H1 (cell line): Measurements from ENCODE around the gene AGPS. TPM values are rescaled to one million over a fixed set of nuclear protein-coding genes. Genes with fewer than 3 reads are reported as not detected.

Source experiments
- CTCF ChIA-PET: fragments of 300-600 bp; sonication (Branson Sonifier 250); formaldehyde crosslinking; loops from one replicate; lab custom pipeline; 2021; ENCODE audit not compliant: partially characterized antibody; lab: Charles Lee
- POLR2A ChIA-PET: fragments of 300-600 bp; sonication (Branson Sonifier 250); formaldehyde crosslinking; loops from one replicate; lab custom pipeline; 2021; ENCODE audit warnings: inconsistent platforms; ENCODE audit not compliant: partially characterized antibody; lab: Charles Lee
- DNase-seq, 2 experiments: peaks; one replicate each; pipeline versions ENCODE4 v3.0.0 to v3.0.0-alpha.2; 2010 to 2022; ENCODE audit warnings: low spot score in 2 of 2, low read depth in 1 of 2, mixed read lengths in 1 of 2
- FAIRE-seq: peaks from 2 replicates; lab custom pipeline; 2011; peaks lifted over from hg19 to GRCh38; lab: Jason Lieb, UNC
- H2AFZ ChIP-seq: 2 replicates; pipeline ENCODE4 v1.8.1; 2012; ENCODE audit warnings: low read length, inconsistent platforms
- H2AK5ac ChIP-seq: 2 replicates; pipeline ENCODE4 v1.6.1; 2013; ENCODE audit warnings: low read depth, low read length
- H2BK120ac ChIP-seq: replicated peaks from 2 replicates; pipeline ENCODE3; 2013; ENCODE audit warnings: low read depth, low read length, inconsistent platforms
- H2BK12ac ChIP-seq: 2 replicates; pipeline ENCODE4 v1.6.1; 2013; ENCODE audit warnings: low read depth, low read length
- H2BK15ac ChIP-seq: 2 replicates; pipeline ENCODE4 v1.6.1; 2013; ENCODE audit warnings: low read length
- H2BK20ac ChIP-seq: 2 replicates; pipeline ENCODE4 v1.6.1; 2013; ENCODE audit warnings: low read length
- H2BK5ac ChIP-seq: 2 replicates; pipeline ENCODE4 v1.6.1; 2013; ENCODE audit warnings: low read depth, low read length
- H3K14ac ChIP-seq: 2 replicates; pipeline ENCODE4 v1.6.1; 2013; ENCODE audit warnings: inconsistent platforms; ENCODE audit not compliant: insufficient read length
- H3K18ac ChIP-seq: 2 replicates; pipeline ENCODE4 v1.6.1; 2013; ENCODE audit warnings: low read length; ENCODE audit errors: extremely low read depth
- H3K23ac ChIP-seq: 2 replicates; pipeline ENCODE4 v1.6.1; 2013; ENCODE audit warnings: inconsistent platforms; ENCODE audit not compliant: insufficient read length
- H3K23me2 ChIP-seq: 2 replicates; pipeline ENCODE4 v1.6.1; 2013; ENCODE audit warnings: low read depth, low read length
- H3K27ac ChIP-seq: 2 replicates; pipeline ENCODE4 v1.6.1; 2011; ENCODE audit warnings: low read depth, low read length, inconsistent platforms
- H3K27me3 ChIP-seq, 4 experiments: replicated peaks in 1 of 4; 1 replicate in 1 of 4; 2 replicates in 3 of 4; pipeline versions ENCODE4 v1.6.1 to v1.8.1; 2011 to 2013; ENCODE audit warnings: low read length in 3 of 4, mild to moderate bottlenecking in 3 of 4, inconsistent platforms in 2 of 4, mixed read lengths in 2 of 4, moderate library complexity in 1 of 4; ENCODE audit not compliant: control insufficient read depth in 3 of 4, insufficient read depth in 3 of 4; ENCODE audit errors: extremely low read depth in 1 of 4
- H3K36me3 ChIP-seq, 4 experiments: 2 replicates each; pipeline versions ENCODE4 v1.6.1 to v1.8.1; 2011 to 2013; ENCODE audit warnings: mild to moderate bottlenecking in 4 of 4, low read length in 3 of 4, moderate library complexity in 2 of 4, control low read depth in 1 of 4, inconsistent platforms in 1 of 4; ENCODE audit not compliant: insufficient read depth in 4 of 4, control insufficient read depth in 2 of 4
- H3K4ac ChIP-seq: replicated peaks from 2 replicates; pipeline ENCODE3; 2013; ENCODE audit warnings: low read length, low read depth, mixed read lengths, inconsistent platforms; ENCODE audit not compliant: insufficient read length
- H3K4me1 ChIP-seq, 4 experiments: replicated peaks in 1 of 4; 1 replicate in 1 of 4; 2 replicates in 3 of 4; pipeline versions ENCODE4 v1.6.1 to v1.8.1; 2011 to 2013; ENCODE audit warnings: low read length in 3 of 4, inconsistent platforms in 2 of 4, mixed read lengths in 1 of 4; ENCODE audit not compliant: insufficient read depth in 4 of 4, control insufficient read depth in 3 of 4
- H3K4me2 ChIP-seq, 2 experiments: 2 replicates each; pipeline versions ENCODE4 v1.6.1 to v1.8.1; 2011 to 2013; ENCODE audit warnings: low read depth in 2 of 2, low read length in 2 of 2, control low read depth in 1 of 2, inconsistent platforms in 1 of 2, mild to moderate bottlenecking in 1 of 2; ENCODE audit not compliant: insufficient read depth in 1 of 2
- H3K4me3 ChIP-seq, 4 experiments: fragments of 200-600, 300-600 bp in 1 of 4; sonication (generic), shearing (Covaris generic), sonication (Bioruptor Twin) in 1 of 4; 2 replicates each; pipeline versions ENCODE4 v1.5.1 to v1.8.1; 2011 to 2016; ENCODE audit warnings: low read length in 4 of 4, low read depth in 3 of 4, control low read depth in 2 of 4, inconsistent platforms in 2 of 4, mild to moderate bottlenecking in 2 of 4, mixed read lengths in 1 of 4, moderate library complexity in 1 of 4; ENCODE audit not compliant: insufficient read depth in 2 of 4; ENCODE audit errors: extremely low read depth in 1 of 4
- H3K56ac ChIP-seq: replicated peaks from 2 replicates; pipeline ENCODE3; 2013; ENCODE audit warnings: low read depth, mild to moderate bottlenecking, mixed read lengths, low read length, inconsistent platforms; ENCODE audit not compliant: insufficient read length
- H3K79me1 ChIP-seq: 2 replicates; pipeline ENCODE4 v1.6.1; 2013; ENCODE audit warnings: low read depth, low read length, control low read depth
- H3K79me2 ChIP-seq, 2 experiments: 2 replicates each; pipeline versions ENCODE4 v1.6.1 to v1.8.1; 2012 to 2013; ENCODE audit warnings: low read length in 2 of 2, mild to moderate bottlenecking in 2 of 2, inconsistent platforms in 1 of 2; ENCODE audit not compliant: insufficient read depth in 2 of 2, control insufficient read depth in 1 of 2
- H3K9ac ChIP-seq, 4 experiments: replicated peaks in 1 of 4; 1 replicate in 1 of 4; 2 replicates in 3 of 4; pipeline versions ENCODE4 v1.6.1 to v1.8.1; 2011 to 2013; ENCODE audit warnings: low read depth in 3 of 4, low read length in 3 of 4, control low read depth in 2 of 4, mild to moderate bottlenecking in 2 of 4, moderate library complexity in 2 of 4, inconsistent platforms in 1 of 4; ENCODE audit errors: extremely low read depth in 1 of 4
- H3K9me3 ChIP-seq, 2 experiments: 2 replicates each; pipeline versions ENCODE4 v1.6.1 to v1.8.1; 2012 to 2013; ENCODE audit warnings: mild to moderate bottlenecking in 2 of 2, moderate library complexity in 2 of 2, control low read depth in 1 of 2, inconsistent platforms in 1 of 2, low read depth in 1 of 2, low read length in 1 of 2, mixed read lengths in 1 of 2; ENCODE audit not compliant: insufficient read depth in 2 of 2
- H4K20me1 ChIP-seq, 2 experiments: replicated peaks in 1 of 2; 2 replicates each; pipeline versions ENCODE3 to v1.8.1; 2011 to 2013; ENCODE audit warnings: inconsistent platforms in 2 of 2, low read length in 2 of 2, mild to moderate bottlenecking in 1 of 2; ENCODE audit not compliant: insufficient read depth in 2 of 2, control insufficient read depth in 1 of 2
- H4K5ac ChIP-seq: 2 replicates; pipeline ENCODE4 v1.6.1; 2013; ENCODE audit warnings: low read length, low read depth, mixed read lengths, inconsistent platforms; ENCODE audit not compliant: insufficient read length
- H4K8ac ChIP-seq: 2 replicates; pipeline ENCODE4 v1.8.0; 2013; ENCODE audit warnings: mild to moderate bottlenecking, moderate library complexity, low read length, inconsistent platforms; ENCODE audit not compliant: insufficient read depth; ENCODE audit errors: extremely low read depth
- H4K91ac ChIP-seq: replicated peaks from 2 replicates; pipeline ENCODE3; 2013; ENCODE audit warnings: low read length, mixed read lengths, inconsistent platforms; ENCODE audit not compliant: insufficient read length
- CBX5 ChIP-seq: fragments of 300-800, 300-1000 bp; sonication (generic); IDR thresholded peaks from 2 replicates; pipeline ENCODE4 v1.7.1; 2016; ENCODE audit warnings: antibody characterized with exemption, low read length, low read depth
- CHD2 ChIP-seq: IDR thresholded peaks from 2 replicates; pipeline ENCODE4 v1.6.1; 2012; ENCODE audit warnings: low read length, improper control_type of control experiment
- CTBP2 ChIP-seq: IDR thresholded peaks from 2 replicates; pipeline ENCODE4 v1.7.0; 2011; ENCODE audit warnings: borderline replicate concordance, mild to moderate bottlenecking, moderate library complexity, mixed read lengths, low read length; ENCODE audit not compliant: insufficient read depth, insufficient read length
- EZH2 ChIP-seq: fragments of 200-600 bp; sonication (generic); IDR thresholded peaks from 2 replicates; pipeline ENCODE4 v1.7.1; 2012; ENCODE audit warnings: low read depth, mild to moderate bottlenecking, moderate library complexity, low read length, inconsistent platforms; ENCODE audit not compliant: severe bottlenecking
- RBBP5 ChIP-seq: IDR thresholded peaks from 2 replicates; pipeline ENCODE4 v1.7.1; 2012; ENCODE audit warnings: low read depth, mild to moderate bottlenecking, inconsistent platforms, low read length, moderate library complexity, borderline replicate concordance
- SAP30 ChIP-seq: fragments of 300-600 bp; sonication (generic); IDR thresholded peaks from 2 replicates; pipeline ENCODE4 v1.7.1; 2012; ENCODE audit warnings: low read length, moderate library complexity, mild to moderate bottlenecking, inconsistent platforms; ENCODE audit not compliant: insufficient read depth, insufficient replicate concordance
- WGBS, 2 experiments: shearing (Covaris generic) in 1 of 2; methylation state at CpG; one replicate each; pipeline versions ENCODE4 v1.1.6 to v1.1.7; 2013 to 2015; ENCODE audit warnings: low lambda C conversion rate in 2 of 2, mixed read lengths in 2 of 2, inconsistent platforms in 1 of 2, low coverage in 1 of 2, missing lambda C conversion rate in 1 of 2; ENCODE audit not compliant: insufficient replicate concordance in 2 of 2, insufficient coverage in 1 of 2, insufficient read length in 1 of 2; ENCODE audit errors: extremely low coverage in 1 of 2, missing lambda C conversion rate in 1 of 2; 5-methylcytosine and 5-hydroxymethylcytosine counted together
- polyA plus RNA-seq, 7 experiments: library from polyadenylated mRNA; depleted of rRNA in 3 of 7; stranded (reverse) in 5 of 7; unstranded in 2 of 7; fragments of >200 nt in 5 of 7; fragments of 200-250 nt in 2 of 7; gene quantifications; 1 replicate in 5 of 7; 2 replicates in 1 of 7; 4 replicates in 1 of 7; pipeline versions ENCODE4 v1.2.1 to v1.2.3, GENCODE V29; 2011 to 2013; ENCODE audit warnings: missing spikeins in 2 of 7, mixed read lengths in 2 of 7
- total RNA-seq: library from RNA; stranded (reverse); fragmentation: NEBNext Ultra II Directional; extraction: Animal tissue kit (Norgen Biotek cat#: 25700); gene quantifications from 2 replicates; pipeline ENCODE4 v1.2.1, GENCODE V29; 2021
- TF ChIP-seq, protein P1 (sequence below): IDR thresholded peaks from 2 replicates; pipeline ENCODE4 v1.6.1; 2012; ENCODE audit warnings: low read length, inconsistent platforms
- TF ChIP-seq, protein P2 (sequence below), 3 experiments: IDR thresholded peaks; 1 replicate in 2 of 3; 2 replicates in 1 of 3; pipeline versions ENCODE4 v1.5.1 to v1.6.1; 2011; ENCODE audit warnings: low read length in 3 of 3, mild to moderate bottlenecking in 3 of 3, inconsistent platforms in 2 of 3, low read depth in 1 of 3, moderate library complexity in 1 of 3; ENCODE audit not compliant: insufficient read depth in 1 of 3; ENCODE audit errors: control extremely low read depth in 1 of 3

Gene AGPS
- total and polyA plus RNA-seq, 2 of the 8 experiments (the other 6 are each of a cell fraction or from before 2014, with no cell fraction given): 7.3 to 57.8 TPM

DNA sequence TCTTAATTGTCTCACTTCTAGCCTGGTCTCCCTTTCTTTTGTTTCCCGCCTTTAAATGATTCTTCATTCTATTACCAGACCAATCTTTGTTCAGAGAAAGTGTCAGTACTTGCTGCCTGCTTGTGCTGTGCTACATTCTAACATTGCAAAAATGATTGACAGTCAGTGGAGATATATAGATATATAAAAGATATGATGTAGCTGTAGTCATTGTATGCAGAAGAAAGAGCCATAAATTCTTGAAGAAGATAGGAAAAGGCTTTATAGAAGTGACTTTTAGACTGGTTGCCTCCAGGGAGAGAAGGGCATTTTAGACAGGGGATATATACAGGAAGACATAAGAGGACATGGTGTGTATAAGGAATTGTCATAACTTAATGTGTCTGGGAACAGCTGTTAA, 13.6 kb downstream of the AGPS start:
- no peak overlapping the region for H2AFZ ChIP-seq
- ChIA-PET POLR2A (no interaction called here), CTCF (interaction anchor here (0.9 to 3.9 kb wide), 5 partner anchors 9 to 72 kb away, joined by 3 to 13 read pairs (median 4); no protein-coding TSS in a partner anchor)
- H3K23me2 ChIP-seq: no peaks in the 10 kb centered on the region; the same call in 1 of the 2 replicates
- DNase-seq (no peak), FAIRE-seq (no peak)
- H4K5ac ChIP-seq: no peak overlapping the region
- H3K9me3 ChIP-seq: no peaks in the 10 kb centered on the region
- no peaks in the 10 kb centered on the region for H3K27me3 ChIP-seq
- no peaks in the 10 kb centered on the region for H3K4me1 ChIP-seq
- H2BK15ac ChIP-seq: no peak overlapping the region
- H3K9ac ChIP-seq: no peak overlapping the region
- no peak overlapping the region for H3K4ac ChIP-seq
- H2BK120ac ChIP-seq: no peak overlapping the region
- H4K20me1 ChIP-seq: peaks cover 0 to 3% of the 10 kb centered on the region in 2 experiments
- H4K91ac ChIP-seq: no peak overlapping the region
- H3K79me1 ChIP-seq: no peaks in the 10 kb centered on the region
- no peak overlapping the region for H2BK20ac ChIP-seq
- no peak overlapping the region for H2BK5ac ChIP-seq
- no peak overlapping the region for H3K4me3 ChIP-seq
- H3K79me2 ChIP-seq: peaks cover 0 to 83% of the 10 kb centered on the region in 2 experiments
- H3K14ac ChIP-seq: no peak overlapping the region
- H2AK5ac ChIP-seq: no peak overlapping the region
- 84% methylated on average over 1 of the region's 1 CpG; no CpG with 5 or more reads in 1 of the 2 experiments for WGBS, 2 experiments
- H3K36me3 ChIP-seq: no peaks in the 10 kb centered on the region
- no peak overlapping the region for H3K27ac ChIP-seq
- no peak overlapping the region for H3K56ac ChIP-seq
- no peak overlapping the region for H4K8ac ChIP-seq
- H2BK12ac ChIP-seq: no peak overlapping the region
- H3K23ac ChIP-seq: no peak overlapping the region
- no peak overlapping the region for H3K18ac ChIP-seq
- H3K4me2 ChIP-seq: no peak overlapping the region
- TF ChIP-seq CHD2 (no peak), CTBP2 (no peak), EZH2 (no peak), RBBP5 (no peak), SAP30 (no peak), CBX5 (no peak)
- TF ChIP-seq, protein P1, sequence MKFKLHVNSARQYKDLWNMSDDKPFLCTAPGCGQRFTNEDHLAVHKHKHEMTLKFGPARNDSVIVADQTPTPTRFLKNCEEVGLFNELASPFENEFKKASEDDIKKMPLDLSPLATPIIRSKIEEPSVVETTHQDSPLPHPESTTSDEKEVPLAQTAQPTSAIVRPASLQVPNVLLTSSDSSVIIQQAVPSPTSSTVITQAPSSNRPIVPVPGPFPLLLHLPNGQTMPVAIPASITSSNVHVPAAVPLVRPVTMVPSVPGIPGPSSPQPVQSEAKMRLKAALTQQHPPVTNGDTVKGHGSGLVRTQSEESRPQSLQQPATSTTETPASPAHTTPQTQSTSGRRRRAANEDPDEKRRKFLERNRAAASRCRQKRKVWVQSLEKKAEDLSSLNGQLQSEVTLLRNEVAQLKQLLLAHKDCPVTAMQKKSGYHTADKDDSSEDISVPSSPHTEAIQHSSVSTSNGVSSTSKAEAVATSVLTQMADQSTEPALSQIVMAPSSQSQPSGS: no peak
- TF ChIP-seq, protein P2, sequence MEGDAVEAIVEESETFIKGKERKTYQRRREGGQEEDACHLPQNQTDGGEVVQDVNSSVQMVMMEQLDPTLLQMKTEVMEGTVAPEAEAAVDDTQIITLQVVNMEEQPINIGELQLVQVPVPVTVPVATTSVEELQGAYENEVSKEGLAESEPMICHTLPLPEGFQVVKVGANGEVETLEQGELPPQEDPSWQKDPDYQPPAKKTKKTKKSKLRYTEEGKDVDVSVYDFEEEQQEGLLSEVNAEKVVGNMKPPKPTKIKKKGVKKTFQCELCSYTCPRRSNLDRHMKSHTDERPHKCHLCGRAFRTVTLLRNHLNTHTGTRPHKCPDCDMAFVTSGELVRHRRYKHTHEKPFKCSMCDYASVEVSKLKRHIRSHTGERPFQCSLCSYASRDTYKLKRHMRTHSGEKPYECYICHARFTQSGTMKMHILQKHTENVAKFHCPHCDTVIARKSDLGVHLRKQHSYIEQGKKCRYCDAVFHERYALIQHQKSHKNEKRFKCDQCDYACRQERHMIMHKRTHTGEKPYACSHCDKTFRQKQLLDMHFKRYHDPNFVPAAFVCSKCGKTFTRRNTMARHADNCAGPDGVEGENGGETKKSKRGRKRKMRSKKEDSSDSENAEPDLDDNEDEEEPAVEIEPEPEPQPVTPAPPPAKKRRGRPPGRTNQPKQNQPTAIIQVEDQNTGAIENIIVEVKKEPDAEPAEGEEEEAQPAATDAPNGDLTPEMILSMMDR (IDR thresholded peaks at IDR 0.05; ENCODE audit: control extremely low read depth in 1 of 3, insufficient read depth in 1 of 3, low read depth in 1 of 3, low read length in 3 of 3): no peak
